Measurements from ENCODE around the gene FAM240A. TPM values are rescaled to one million over a fixed set of nuclear protein-coding genes. Genes with fewer than 3 reads are reported as not detected.

The FAM240A gene
- total and polyA plus RNA-seq, 2 experiments from 2014 or later = 0.18 TPM; not detected in 1

DNA sequence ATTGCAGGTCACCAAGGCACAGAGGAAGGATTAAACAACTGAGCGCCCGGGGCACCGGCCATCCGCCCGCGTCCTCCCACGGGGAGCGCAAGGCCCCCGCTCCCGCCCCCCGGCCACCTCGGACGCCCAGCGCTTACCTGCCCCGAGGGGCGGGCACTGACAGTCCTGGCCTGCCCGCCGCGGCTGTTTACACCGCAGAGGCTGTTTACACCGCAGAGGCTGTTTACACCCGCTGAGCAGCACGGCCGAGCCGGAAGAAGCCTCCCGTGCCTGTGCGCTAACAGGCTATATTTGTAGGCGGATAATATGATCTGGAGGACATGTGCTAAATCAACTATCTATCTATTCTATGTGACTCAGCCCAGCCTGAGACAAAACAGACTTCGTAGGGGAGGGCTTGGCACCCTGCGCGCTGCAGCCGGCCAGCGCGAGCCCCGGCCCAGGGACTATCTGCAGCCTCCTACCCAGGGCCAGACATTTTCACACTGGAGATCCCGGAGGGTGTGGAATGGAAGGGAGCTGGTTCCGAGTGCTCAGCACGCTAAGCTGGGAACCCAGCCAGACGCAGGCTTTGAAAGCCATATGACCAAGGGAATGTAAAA, 46.2 kb upstream of the FAM240A start, which contains the start of gene LRRC2 (continued):
- TF ChIP-seq, protein P1, sequence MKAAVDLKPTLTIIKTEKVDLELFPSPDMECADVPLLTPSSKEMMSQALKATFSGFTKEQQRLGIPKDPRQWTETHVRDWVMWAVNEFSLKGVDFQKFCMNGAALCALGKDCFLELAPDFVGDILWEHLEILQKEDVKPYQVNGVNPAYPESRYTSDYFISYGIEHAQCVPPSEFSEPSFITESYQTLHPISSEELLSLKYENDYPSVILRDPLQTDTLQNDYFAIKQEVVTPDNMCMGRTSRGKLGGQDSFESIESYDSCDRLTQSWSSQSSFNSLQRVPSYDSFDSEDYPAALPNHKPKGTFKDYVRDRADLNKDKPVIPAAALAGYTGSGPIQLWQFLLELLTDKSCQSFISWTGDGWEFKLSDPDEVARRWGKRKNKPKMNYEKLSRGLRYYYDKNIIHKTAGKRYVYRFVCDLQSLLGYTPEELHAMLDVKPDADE (IDR thresholded peaks at IDR 0.05) = no peak
- TF ChIP-seq, protein P2, sequence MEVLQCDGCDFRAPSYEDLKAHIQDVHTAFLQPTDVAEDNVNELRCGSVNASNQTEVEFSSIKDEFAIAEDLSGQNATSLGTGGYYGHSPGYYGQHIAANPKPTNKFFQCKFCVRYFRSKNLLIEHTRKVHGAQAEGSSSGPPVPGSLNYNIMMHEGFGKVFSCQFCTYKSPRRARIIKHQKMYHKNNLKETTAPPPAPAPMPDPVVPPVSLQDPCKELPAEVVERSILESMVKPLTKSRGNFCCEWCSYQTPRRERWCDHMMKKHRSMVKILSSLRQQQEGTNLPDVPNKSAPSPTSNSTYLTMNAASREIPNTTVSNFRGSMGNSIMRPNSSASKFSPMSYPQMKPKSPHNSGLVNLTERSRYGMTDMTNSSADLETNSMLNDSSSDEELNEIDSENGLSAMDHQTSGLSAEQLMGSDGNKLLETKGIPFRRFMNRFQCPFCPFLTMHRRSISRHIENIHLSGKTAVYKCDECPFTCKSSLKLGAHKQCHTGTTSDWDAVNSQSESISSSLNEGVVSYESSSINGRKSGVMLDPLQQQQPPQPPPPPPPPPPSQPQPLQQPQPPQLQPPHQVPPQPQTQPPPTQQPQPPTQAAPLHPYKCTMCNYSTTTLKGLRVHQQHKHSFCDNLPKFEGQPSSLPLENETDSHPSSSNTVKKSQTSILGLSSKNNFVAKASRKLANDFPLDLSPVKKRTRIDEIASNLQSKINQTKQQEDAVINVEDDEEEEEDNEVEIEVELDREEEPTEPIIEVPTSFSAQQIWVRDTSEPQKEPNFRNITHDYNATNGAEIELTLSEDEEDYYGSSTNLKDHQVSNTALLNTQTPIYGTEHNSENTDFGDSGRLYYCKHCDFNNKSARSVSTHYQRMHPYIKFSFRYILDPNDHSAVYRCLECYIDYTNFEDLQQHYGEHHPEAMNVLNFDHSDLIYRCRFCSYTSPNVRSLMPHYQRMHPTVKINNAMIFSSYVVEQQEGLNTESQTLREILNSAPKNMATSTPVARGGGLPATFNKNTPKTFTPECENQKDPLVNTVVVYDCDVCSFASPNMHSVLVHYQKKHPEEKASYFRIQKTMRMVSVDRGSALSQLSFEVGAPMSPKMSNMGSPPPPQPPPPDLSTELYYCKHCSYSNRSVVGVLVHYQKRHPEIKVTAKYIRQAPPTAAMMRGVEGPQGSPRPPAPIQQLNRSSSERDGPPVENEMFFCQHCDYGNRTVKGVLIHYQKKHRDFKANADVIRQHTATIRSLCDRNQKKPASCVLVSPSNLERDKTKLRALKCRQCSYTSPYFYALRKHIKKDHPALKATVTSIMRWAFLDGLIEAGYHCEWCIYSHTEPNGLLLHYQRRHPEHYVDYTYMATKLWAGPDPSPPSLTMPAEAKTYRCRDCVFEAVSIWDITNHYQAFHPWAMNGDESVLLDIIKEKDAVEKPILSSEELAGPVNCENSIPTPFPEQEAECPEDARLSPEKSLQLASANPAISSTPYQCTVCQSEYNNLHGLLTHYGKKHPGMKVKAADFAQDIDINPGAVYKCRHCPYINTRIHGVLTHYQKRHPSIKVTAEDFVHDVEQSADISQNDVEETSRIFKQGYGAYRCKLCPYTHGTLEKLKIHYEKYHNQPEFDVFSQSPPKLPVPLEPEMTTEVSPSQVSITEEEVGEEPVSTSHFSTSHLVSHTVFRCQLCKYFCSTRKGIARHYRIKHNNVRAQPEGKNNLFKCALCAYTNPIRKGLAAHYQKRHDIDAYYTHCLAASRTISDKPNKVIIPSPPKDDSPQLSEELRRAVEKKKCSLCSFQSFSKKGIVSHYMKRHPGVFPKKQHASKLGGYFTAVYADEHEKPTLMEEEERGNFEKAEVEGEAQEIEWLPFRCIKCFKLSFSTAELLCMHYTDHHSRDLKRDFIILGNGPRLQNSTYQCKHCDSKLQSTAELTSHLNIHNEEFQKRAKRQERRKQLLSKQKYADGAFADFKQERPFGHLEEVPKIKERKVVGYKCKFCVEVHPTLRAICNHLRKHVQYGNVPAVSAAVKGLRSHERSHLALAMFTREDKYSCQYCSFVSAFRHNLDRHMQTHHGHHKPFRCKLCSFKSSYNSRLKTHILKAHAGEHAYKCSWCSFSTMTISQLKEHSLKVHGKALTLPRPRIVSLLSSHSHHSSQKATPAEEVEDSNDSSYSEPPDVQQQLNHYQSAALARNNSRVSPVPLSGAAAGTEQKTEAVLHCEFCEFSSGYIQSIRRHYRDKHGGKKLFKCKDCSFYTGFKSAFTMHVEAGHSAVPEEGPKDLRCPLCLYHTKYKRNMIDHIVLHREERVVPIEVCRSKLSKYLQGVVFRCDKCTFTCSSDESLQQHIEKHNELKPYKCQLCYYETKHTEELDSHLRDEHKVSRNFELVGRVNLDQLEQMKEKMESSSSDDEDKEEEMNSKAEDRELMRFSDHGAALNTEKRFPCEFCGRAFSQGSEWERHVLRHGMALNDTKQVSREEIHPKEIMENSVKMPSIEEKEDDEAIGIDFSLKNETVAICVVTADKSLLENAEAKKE (CRISPR knock-in tag; IDR thresholded peaks at IDR 0.05) = no peak

DNA sequence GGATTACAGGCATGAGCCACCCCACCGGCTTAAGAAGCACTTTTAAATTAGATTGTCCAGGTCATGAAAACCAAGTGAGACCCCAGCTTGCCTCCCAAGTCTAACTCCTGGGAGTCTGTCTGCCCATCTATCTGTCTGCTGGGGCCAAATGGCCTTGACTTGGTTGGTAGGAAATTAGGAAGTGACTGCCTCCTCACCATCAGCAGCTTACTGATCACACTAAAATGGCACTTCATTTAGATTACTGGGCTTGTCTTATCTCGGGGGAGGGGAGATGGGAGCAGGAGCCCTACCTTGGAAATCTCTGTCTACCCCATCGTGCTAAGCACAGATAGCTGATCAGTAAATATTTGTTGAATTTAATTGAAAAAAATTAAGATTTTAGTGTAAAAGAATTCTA, 40.6 kb upstream of the FAM240A start:
- H3K79me2 ChIP-seq (replicated peaks; ENCODE audit: insufficient read depth) = no peaks in the 10 kb centered on the region
- no peak overlapping the region for H3K4me2 ChIP-seq
- H3K27me3 ChIP-seq (ENCODE audit: insufficient read depth) = no peaks in the 10 kb centered on the region
- no peaks in the 10 kb centered on the region for H3K36me3 ChIP-seq (ENCODE audit: insufficient read depth)
- Mint-ChIP-seq H3K36me3 (ENCODE audit: low read depth) (peaks cover 17% of the 10 kb centered on the region; the same call in 2 of the 3 replicates), H3K4me3 (no peak overlapping the region; the same call in 2 of the 3 replicates), H3K4me1 (peaks cover 47% of the 10 kb centered on the region), H3K27ac (0 out of 2 replicates have a peak overlapping the region, but pooled peaks have one; percentile 24), H3K27me3 (ENCODE audit: insufficient read depth, low read depth, poor library complexity) (peaks cover 6% of the 10 kb centered on the region), H3K9me3 (peaks cover 28% of the 10 kb centered on the region)
- H3F3A ChIP-seq (replicated peaks; ENCODE audit: low read depth) = peaks cover 13% of the 10 kb centered on the region; the same call in 1 of the 2 replicates
- H3K4me3 ChIP-seq = no peak overlapping the region
- H3K4me1 ChIP-seq (ENCODE audit: insufficient read depth) = peaks cover 31% of the 10 kb centered on the region
- peak overlapping the region; percentile 99; the same call in 1 of the 2 replicates for H3K27ac ChIP-seq (ENCODE audit: low read depth)
- no peak for ATAC-seq
- no peak overlapping the region for H2AFZ ChIP-seq
- no peaks in the 10 kb centered on the region for H3K9me2 ChIP-seq (ENCODE audit: insufficient read depth)
- no peaks in the 10 kb centered on the region for H4K20me1 ChIP-seq (replicated peaks; ENCODE audit: insufficient read depth)
- DNase-seq (ENCODE audit: low spot score) = no peak
- TF ChIP-seq, protein P3, sequence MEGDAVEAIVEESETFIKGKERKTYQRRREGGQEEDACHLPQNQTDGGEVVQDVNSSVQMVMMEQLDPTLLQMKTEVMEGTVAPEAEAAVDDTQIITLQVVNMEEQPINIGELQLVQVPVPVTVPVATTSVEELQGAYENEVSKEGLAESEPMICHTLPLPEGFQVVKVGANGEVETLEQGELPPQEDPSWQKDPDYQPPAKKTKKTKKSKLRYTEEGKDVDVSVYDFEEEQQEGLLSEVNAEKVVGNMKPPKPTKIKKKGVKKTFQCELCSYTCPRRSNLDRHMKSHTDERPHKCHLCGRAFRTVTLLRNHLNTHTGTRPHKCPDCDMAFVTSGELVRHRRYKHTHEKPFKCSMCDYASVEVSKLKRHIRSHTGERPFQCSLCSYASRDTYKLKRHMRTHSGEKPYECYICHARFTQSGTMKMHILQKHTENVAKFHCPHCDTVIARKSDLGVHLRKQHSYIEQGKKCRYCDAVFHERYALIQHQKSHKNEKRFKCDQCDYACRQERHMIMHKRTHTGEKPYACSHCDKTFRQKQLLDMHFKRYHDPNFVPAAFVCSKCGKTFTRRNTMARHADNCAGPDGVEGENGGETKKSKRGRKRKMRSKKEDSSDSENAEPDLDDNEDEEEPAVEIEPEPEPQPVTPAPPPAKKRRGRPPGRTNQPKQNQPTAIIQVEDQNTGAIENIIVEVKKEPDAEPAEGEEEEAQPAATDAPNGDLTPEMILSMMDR (conservative IDR thresholded peaks at IDR 0.05; ENCODE audit: low read depth in 2 of 2) = no peak
- TF ChIP-seq EZH2phosphoT487 (IDR thresholded peaks at IDR 0.05; ENCODE audit: unreplicated experiment) (no peak), STAT1 (IDR thresholded peaks at IDR 0.05; ENCODE audit: unreplicated experiment) (no peak), POLR2AphosphoS5 (IDR thresholded peaks at IDR 0.05; ENCODE audit: low read depth) (no peak), ZNF114 (CRISPR knock-in tag; IDR thresholded peaks at IDR 0.05) (no peak), NANOG (IDR thresholded peaks at IDR 0.05; ENCODE audit: borderline replicate concordance) (no peak), ZNF331 (CRISPR knock-in tag; IDR thresholded peaks at IDR 0.05; ENCODE audit: low read depth) (no peak), CREB1 (CRISPR knock-in tag; IDR thresholded peaks at IDR 0.05; ENCODE audit: low read depth) (no peak)

All from GM23338 (cell line).